ENCODE data around the gene TMEM138. TPM values are rescaled to one million over a fixed set of nuclear protein-coding genes. Genes with fewer than 3 reads are reported as not detected.

TMEM138 gene
- total and polyA plus RNA-seq, 2 of the 4 experiments (the other 2 are of a cell fraction): 16.8 to 53.2 TPM

DNA sequence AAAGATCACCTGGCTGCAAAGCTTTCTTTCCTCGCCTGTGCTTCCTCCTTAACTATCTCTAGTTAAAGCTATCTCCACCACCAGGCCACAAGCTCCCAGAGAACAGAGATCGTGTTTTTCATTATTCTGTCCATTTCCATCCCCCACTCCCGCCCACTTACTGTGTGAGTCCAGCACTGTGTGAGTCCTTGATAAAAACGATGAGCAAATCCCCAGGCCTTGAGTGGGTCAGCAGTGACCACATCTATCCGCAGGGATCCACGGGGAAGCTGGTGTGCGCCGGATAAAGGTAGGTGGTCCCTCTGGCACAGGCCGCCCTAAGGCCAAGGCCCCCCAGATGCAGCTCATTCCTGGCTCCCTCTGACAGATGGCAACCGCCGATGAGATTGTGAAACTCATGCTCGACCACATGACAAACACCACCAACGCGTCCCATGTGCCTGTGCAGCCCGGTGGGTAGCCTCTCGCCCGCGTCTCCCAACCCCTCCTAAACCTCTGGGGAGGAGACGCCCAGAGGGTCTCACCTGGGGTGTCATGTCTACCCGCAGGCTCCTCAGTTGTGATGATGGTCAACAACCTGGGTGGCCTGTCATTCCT, 19.9 kb upstream of the TMEM138 start:
- H3K9ac ChIP-seq (ENCODE audit: low read depth, low read length): no peak overlapping the region
- H3K56ac ChIP-seq (ENCODE audit: extremely low read depth, insufficient read depth, low read length): no peak overlapping the region
- H3K9me3 ChIP-seq (ENCODE audit: control insufficient read depth, insufficient read depth, low read length): no peaks in the 10 kb centered on the region
- no peak overlapping the region for H3K4ac ChIP-seq (ENCODE audit: low read depth, low read length)
- H3K4me3 ChIP-seq (ENCODE audit: insufficient read depth, low read depth, low read length): no peak overlapping the region
- H2AFZ ChIP-seq (replicated peaks; ENCODE audit: low read length, poor library complexity): no peak overlapping the region
- intact Hi-C loops (cut with micrococcal nuclease): no loop called here
- dilution Hi-C loops (cut with HindIII; ENCODE audit: low sequenced_read_pairs, unreplicated experiment): no loop called here
- H2BK5ac ChIP-seq (ENCODE audit: low read depth, low read length, poor library complexity, severe bottlenecking): no peak overlapping the region
- no peak overlapping the region for H2AK9ac ChIP-seq (replicated peaks; ENCODE audit: low read depth, low read length, poor library complexity)
- H3K4me1 ChIP-seq (ENCODE audit: control insufficient read depth, insufficient read depth, low read length): no peaks in the 10 kb centered on the region
- DNase-seq (no peak), ATAC-seq (ENCODE audit: low read depth) (no peak)
- no peak overlapping the region for H4K91ac ChIP-seq (ENCODE audit: insufficient read depth, low read depth, low read length)
- no peaks in the 10 kb centered on the region for H3K9me1 ChIP-seq (ENCODE audit: insufficient read depth, low read length)
- H3K36me3 ChIP-seq (ENCODE audit: control insufficient read depth, insufficient read depth, low read length): peaks cover 17% of the 10 kb centered on the region
- no peak overlapping the region for H3K4me2 ChIP-seq (ENCODE audit: low read depth, low read length)
- TF ChIP-seq BHLHE40 (IDR thresholded peaks at IDR 0.05; ENCODE audit: low read depth, low read length) (no peak), RAD21 (IDR thresholded peaks at IDR 0.05; ENCODE audit: low read length) (no peak)
- H3K23ac ChIP-seq (ENCODE audit: low read depth, low read length): no peak overlapping the region
- no peak overlapping the region for H4K8ac ChIP-seq (ENCODE audit: low read depth in 2 of 2, low read length in 2 of 2)
- H3K27ac ChIP-seq (ENCODE audit: insufficient read depth, low read length): no peak overlapping the region
- ChIA-PET CTCF (no interaction called here), POLR2A (ENCODE audit: unreplicated experiment) (interaction anchor here (0.6 kb wide), 1 partner anchor 34 kb away, joined by 4 read pairs; no protein-coding TSS in a partner anchor)
- H4K5ac ChIP-seq (ENCODE audit: low read depth, low read length): no peak overlapping the region
- H3K18ac ChIP-seq (ENCODE audit: low read depth, low read length): no peak overlapping the region
- in situ Hi-C loops (cut with MboI; ENCODE audit: low sequenced_read_pairs): no loop called here
- no peak overlapping the region for H2BK15ac ChIP-seq (ENCODE audit: low read depth, low read length)
- H3K79me1 ChIP-seq (ENCODE audit: low read depth in 1 of 2, low read length in 2 of 2): no peaks in the 10 kb centered on the region
- no peak overlapping the region for H2BK120ac ChIP-seq (ENCODE audit: low read depth, low read length)
- H4K20me1 ChIP-seq (ENCODE audit: insufficient read depth, low read length): no peaks in the 10 kb centered on the region
- no peaks in the 10 kb centered on the region for H3K27me3 ChIP-seq (ENCODE audit: control insufficient read depth, insufficient read depth, low read length)
- H2BK20ac ChIP-seq (ENCODE audit: low read depth, low read length): no peak overlapping the region
- BruUV-seq (replicated peaks): no TSS peak
- no peak overlapping the region for H3K14ac ChIP-seq (replicated peaks; ENCODE audit: low read depth, low read length)
- H2AK5ac ChIP-seq (ENCODE audit: low read depth, low read length): no peak overlapping the region
- WGBS, 2 experiments (ENCODE audit: extremely low coverage in 2 of 2, insufficient read length in 1 of 2): 75% methylated on average over 5 of the region's 20 CpGs; no CpG with 5 or more reads in 1 of the 2 experiments

All from IMR-90 (cell line).